HEK293 (cell line): ENCODE results near the gene EDIL3.

Source experiments
- HOXD13 ChIP-seq: sonication (generic); formaldehyde crosslinking; IDR thresholded peaks from 2 replicates; pipeline ENCODE4 v1.8.0; 2022; ENCODE audit warnings: missing genetic modification reagents, borderline replicate concordance
- TCF7L2 ChIP-seq: IDR thresholded peaks from 2 replicates; pipeline ENCODE4 v1.6.1; 2011; ENCODE audit warnings: low read depth, mild to moderate bottlenecking, inconsistent platforms, low read length, moderate library complexity, borderline replicate concordance
- ZNF121 ChIP-seq: fragments of 450-650 bp; formaldehyde crosslinking; IDR thresholded peaks from 2 replicates; pipeline ENCODE4 v1.5.1; 2016; ENCODE audit warnings: missing biosample characterization, missing genetic modification characterization
- ZNF140 ChIP-seq: fragments of 450-650 bp; formaldehyde crosslinking; IDR thresholded peaks from 2 replicates; pipeline ENCODE4 v1.5.1; 2016; ENCODE audit warnings: missing biosample characterization, missing genetic modification characterization
- ZNF510 ChIP-seq: fragments of 450-650 bp; formaldehyde crosslinking; IDR thresholded peaks from 2 replicates; pipeline ENCODE4 v1.5.1; 2018; ENCODE audit warnings: mild to moderate bottlenecking, missing genetic modification characterization, missing biosample characterization; ENCODE audit not compliant: insufficient replicate concordance
- ZNF558 ChIP-seq: fragments of 450-650 bp; formaldehyde crosslinking; IDR thresholded peaks from 2 replicates; pipeline ENCODE4 v1.5.1; 2016; ENCODE audit warnings: missing biosample characterization, missing genetic modification characterization
- ZNF776 ChIP-seq: fragments of 450-650 bp; formaldehyde crosslinking; IDR thresholded peaks from 2 replicates; pipeline ENCODE4 v1.5.0; 2017; ENCODE audit warnings: missing biosample characterization, missing genetic modification characterization, borderline replicate concordance
- TF ChIP-seq, protein P1 (sequence below): fragments of 450-650 bp; formaldehyde crosslinking; IDR thresholded peaks from 2 replicates; pipeline ENCODE4 v1.5.1; 2016; ENCODE audit warnings: missing biosample characterization, missing genetic modification characterization
- TF ChIP-seq, protein P2 (sequence below): fragments of 450-650 bp; formaldehyde crosslinking; IDR thresholded peaks from 2 replicates; pipeline ENCODE4 v1.5.1; 2016; ENCODE audit warnings: missing biosample characterization, missing genetic modification characterization
- TF ChIP-seq, protein P3 (sequence below): fragments of 450-650 bp; formaldehyde crosslinking; IDR thresholded peaks from 2 replicates; pipeline ENCODE4 v1.5.1; 2016; ENCODE audit warnings: missing biosample characterization, missing genetic modification characterization

DNA sequence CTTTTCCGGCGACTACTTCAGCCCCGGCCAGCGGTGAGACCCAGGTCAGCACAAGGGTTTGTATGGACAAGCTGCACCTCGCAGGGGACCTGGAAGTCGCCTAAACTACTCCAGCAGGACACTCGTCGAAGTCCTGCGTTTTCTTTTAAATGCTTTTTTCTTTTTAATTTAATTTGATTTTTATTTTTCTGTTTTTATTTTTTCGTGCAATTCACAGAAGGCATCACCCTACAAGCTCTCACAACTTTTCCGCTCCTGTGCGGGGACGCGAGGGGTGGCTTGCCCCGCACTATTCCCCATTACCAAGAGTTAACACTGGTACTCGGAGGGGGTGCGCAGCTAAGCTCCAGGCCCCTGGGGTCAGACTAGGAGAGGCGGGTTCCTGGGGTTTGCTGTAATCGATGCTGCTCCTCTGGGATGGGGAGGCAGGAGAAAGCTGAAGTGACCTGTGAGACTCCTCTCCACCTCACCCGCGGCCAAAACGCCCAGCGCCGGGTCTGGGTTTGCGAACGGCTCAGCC, 1.3 kb downstream of the EDIL3 start:
- TF ChIP-seq ZNF558 (tag by site-specific recombination) (no peak), ZNF510 (tag by site-specific recombination) (no peak), ZNF121 (tag by site-specific recombination) (no peak), HOXD13 (CRISPR knock-in tag) (no peak), TCF7L2 (no peak), ZNF776 (tag by site-specific recombination) (no peak), ZNF140 (tag by site-specific recombination) (no peak)
- TF ChIP-seq, protein P1, sequence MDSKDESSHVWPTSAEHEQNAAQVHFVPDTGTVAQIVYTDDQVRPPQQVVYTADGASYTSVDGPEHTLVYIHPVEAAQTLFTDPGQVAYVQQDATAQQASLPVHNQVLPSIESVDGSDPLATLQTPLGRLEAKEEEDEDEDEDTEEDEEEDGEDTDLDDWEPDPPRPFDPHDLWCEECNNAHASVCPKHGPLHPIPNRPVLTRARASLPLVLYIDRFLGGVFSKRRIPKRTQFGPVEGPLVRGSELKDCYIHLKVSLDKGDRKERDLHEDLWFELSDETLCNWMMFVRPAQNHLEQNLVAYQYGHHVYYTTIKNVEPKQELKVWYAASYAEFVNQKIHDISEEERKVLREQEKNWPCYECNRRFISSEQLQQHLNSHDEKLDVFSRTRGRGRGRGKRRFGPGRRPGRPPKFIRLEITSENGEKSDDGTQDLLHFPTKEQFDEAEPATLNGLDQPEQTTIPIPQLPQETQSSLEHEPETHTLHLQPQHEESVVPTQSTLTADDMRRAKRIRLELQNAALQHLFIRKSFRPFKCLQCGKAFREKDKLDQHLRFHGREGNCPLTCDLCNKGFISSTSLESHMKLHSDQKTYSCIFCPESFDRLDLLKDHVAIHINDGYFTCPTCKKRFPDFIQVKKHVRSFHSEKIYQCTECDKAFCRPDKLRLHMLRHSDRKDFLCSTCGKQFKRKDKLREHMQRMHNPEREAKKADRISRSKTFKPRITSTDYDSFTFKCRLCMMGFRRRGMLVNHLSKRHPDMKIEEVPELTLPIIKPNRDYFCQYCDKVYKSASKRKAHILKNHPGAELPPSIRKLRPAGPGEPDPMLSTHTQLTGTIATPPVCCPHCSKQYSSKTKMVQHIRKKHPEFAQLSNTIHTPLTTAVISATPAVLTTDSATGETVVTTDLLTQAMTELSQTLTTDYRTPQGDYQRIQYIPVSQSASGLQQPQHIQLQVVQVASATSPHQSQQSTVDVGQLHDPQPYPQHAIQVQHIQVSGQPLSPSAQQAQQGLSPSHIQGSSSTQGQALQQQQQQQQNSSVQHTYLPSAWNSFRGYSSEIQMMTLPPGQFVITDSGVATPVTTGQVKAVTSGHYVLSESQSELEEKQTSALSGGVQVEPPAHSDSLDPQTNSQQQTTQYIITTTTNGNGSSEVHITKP (tag by site-specific recombination) = no peak
- TF ChIP-seq, protein P2, sequence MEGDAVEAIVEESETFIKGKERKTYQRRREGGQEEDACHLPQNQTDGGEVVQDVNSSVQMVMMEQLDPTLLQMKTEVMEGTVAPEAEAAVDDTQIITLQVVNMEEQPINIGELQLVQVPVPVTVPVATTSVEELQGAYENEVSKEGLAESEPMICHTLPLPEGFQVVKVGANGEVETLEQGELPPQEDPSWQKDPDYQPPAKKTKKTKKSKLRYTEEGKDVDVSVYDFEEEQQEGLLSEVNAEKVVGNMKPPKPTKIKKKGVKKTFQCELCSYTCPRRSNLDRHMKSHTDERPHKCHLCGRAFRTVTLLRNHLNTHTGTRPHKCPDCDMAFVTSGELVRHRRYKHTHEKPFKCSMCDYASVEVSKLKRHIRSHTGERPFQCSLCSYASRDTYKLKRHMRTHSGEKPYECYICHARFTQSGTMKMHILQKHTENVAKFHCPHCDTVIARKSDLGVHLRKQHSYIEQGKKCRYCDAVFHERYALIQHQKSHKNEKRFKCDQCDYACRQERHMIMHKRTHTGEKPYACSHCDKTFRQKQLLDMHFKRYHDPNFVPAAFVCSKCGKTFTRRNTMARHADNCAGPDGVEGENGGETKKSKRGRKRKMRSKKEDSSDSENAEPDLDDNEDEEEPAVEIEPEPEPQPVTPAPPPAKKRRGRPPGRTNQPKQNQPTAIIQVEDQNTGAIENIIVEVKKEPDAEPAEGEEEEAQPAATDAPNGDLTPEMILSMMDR (tag by site-specific recombination) = no peak
- TF ChIP-seq, protein P3, sequence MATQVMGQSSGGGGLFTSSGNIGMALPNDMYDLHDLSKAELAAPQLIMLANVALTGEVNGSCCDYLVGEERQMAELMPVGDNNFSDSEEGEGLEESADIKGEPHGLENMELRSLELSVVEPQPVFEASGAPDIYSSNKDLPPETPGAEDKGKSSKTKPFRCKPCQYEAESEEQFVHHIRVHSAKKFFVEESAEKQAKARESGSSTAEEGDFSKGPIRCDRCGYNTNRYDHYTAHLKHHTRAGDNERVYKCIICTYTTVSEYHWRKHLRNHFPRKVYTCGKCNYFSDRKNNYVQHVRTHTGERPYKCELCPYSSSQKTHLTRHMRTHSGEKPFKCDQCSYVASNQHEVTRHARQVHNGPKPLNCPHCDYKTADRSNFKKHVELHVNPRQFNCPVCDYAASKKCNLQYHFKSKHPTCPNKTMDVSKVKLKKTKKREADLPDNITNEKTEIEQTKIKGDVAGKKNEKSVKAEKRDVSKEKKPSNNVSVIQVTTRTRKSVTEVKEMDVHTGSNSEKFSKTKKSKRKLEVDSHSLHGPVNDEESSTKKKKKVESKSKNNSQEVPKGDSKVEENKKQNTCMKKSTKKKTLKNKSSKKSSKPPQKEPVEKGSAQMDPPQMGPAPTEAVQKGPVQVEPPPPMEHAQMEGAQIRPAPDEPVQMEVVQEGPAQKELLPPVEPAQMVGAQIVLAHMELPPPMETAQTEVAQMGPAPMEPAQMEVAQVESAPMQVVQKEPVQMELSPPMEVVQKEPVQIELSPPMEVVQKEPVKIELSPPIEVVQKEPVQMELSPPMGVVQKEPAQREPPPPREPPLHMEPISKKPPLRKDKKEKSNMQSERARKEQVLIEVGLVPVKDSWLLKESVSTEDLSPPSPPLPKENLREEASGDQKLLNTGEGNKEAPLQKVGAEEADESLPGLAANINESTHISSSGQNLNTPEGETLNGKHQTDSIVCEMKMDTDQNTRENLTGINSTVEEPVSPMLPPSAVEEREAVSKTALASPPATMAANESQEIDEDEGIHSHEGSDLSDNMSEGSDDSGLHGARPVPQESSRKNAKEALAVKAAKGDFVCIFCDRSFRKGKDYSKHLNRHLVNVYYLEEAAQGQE (tag by site-specific recombination) = no peak
